ENCODE data around the gene ARL10. TPM values are rescaled to one million over a fixed set of nuclear protein-coding genes. Genes with fewer than 3 reads are reported as not detected.

The ARL10 gene
- polyA plus RNA-seq, 1 of the 3 experiments (the other 2 are of a cell fraction) = 4.6 TPM

DNA sequence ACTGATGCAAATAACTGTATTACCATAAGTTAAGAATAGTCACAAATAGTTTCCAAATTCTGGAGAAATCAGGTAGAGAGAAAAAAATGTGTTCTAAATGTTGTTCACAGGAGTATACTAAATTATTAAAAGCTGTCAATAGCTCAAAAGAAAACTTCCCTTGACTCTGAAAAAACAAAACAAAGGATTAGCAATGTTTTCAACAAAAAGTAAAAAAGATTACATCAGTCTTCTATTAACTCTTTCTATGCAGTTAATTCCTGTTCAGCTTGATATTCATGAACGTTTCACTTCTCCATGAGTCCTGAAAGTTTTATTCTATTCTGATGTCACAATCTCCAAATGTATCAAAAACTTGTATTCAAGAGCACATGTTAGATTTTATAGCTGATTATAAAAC lies 60.5 kb downstream of the ARL10 start:
- no peak overlapping the region for H2AFZ ChIP-seq (ENCODE audit: low read depth)
- POLR2A ChIA-PET = no interaction called here
- TF ChIP-seq RCOR1 (IDR thresholded peaks at IDR 0.05; ENCODE audit: low read length) (no peak), IRF3 (IDR thresholded peaks at IDR 0.05; ENCODE audit: low read depth, low read length) (no peak), NRF1 (IDR thresholded peaks at IDR 0.05; ENCODE audit: low read depth, low read length) (no peak), SIN3A (IDR thresholded peaks at IDR 0.05; ENCODE audit: borderline replicate concordance, low read depth, low read length) (no peak), ELF1 (IDR thresholded peaks at IDR 0.05) (no peak), FOXM1 (IDR thresholded peaks at IDR 0.05; ENCODE audit: low read depth) (no peak), TCF12 (IDR thresholded peaks at IDR 0.05) (no peak), POLR2AphosphoS5 (IDR thresholded peaks at IDR 0.05; ENCODE audit: low read depth, low read length) (no peak)
- H3K36me3 ChIP-seq (replicated peaks in 1 of 2; ENCODE audit: control insufficient read depth in 1 of 2, insufficient read depth in 2 of 2, low read length in 1 of 2) = no peaks in the 10 kb centered on the region
- no peak overlapping the region for H3K9ac ChIP-seq
- no peak overlapping the region for H3K27ac ChIP-seq (ENCODE audit: low read depth in 2 of 2, low read length in 1 of 2)
- DNase-seq = no peak
- H3K79me2 ChIP-seq (ENCODE audit: insufficient read depth) = no peaks in the 10 kb centered on the region
- no peak overlapping the region for H3K4me2 ChIP-seq
- no peaks in the 10 kb centered on the region; the same call in 1 of the 2 replicates for H3K27me3 ChIP-seq (ENCODE audit: insufficient read depth)
- no peaks in the 10 kb centered on the region for H3K9me2 ChIP-seq
- H3K9me3 ChIP-seq = no peaks in the 10 kb centered on the region
- no peak overlapping the region for H3K4me3 ChIP-seq (ENCODE audit: low read depth in 2 of 2, low read length in 1 of 2)
- WGBS (ENCODE audit: low lambda C conversion rate) = 61% methylated on average over 1 of the region's 1 CpG
- no peaks in the 10 kb centered on the region for H3K4me1 ChIP-seq (ENCODE audit: control insufficient read depth in 1 of 2, insufficient read depth in 2 of 2, low read depth in 1 of 2, low read length in 1 of 2)
- no peaks in the 10 kb centered on the region for H4K20me1 ChIP-seq (ENCODE audit: insufficient read depth)
- no peaks in the 10 kb centered on the region for H3F3A ChIP-seq (replicated peaks; ENCODE audit: insufficient read depth)
- CTCF ChIA-PET = interaction anchor here (0.7 to 1.2 kb wide), 2 partner anchors 22 to 153 kb away, joined by 3 read pairs; partner anchors contain the start of gene FAF2

- H3K9me3 ChIP-seq = no peaks in the 10 kb centered on the region
- no peak overlapping the region for H3K9ac ChIP-seq
- H3K79me2 ChIP-seq (ENCODE audit: insufficient read depth) = no peaks in the 10 kb centered on the region
- H3K4me3 ChIP-seq (ENCODE audit: low read depth in 2 of 2, low read length in 1 of 2) = no peak overlapping the region
- no peaks in the 10 kb centered on the region for H3K36me3 ChIP-seq (replicated peaks in 1 of 2; ENCODE audit: control insufficient read depth in 1 of 2, insufficient read depth in 2 of 2, low read length in 1 of 2)
- DNase-seq = no peak
- no peaks in the 10 kb centered on the region; the same call in 1 of the 2 replicates for H3K27me3 ChIP-seq (ENCODE audit: insufficient read depth)
- POLR2A ChIA-PET = interaction anchor here (0.7 kb wide), 1 partner anchor 1906 kb away, joined by 4 read pairs; no protein-coding TSS in a partner anchor
- H3K27ac ChIP-seq (ENCODE audit: low read depth in 2 of 2, low read length in 1 of 2) = no peak overlapping the region
- H3K9me2 ChIP-seq = no peaks in the 10 kb centered on the region
- CTCF ChIA-PET = interaction anchor here (1.2 kb wide), 1 partner anchor 152 kb away, joined by 3 read pairs; no protein-coding TSS in a partner anchor
- H3F3A ChIP-seq (replicated peaks; ENCODE audit: insufficient read depth) = no peaks in the 10 kb centered on the region
- no peak overlapping the region for H3K4me2 ChIP-seq
- no peak overlapping the region for H2AFZ ChIP-seq (ENCODE audit: low read depth)
- H4K20me1 ChIP-seq (ENCODE audit: insufficient read depth) = no peaks in the 10 kb centered on the region
- WGBS (ENCODE audit: low lambda C conversion rate) = 64% methylated on average over 1 of the region's 1 CpG
- no peaks in the 10 kb centered on the region for H3K4me1 ChIP-seq (ENCODE audit: control insufficient read depth in 1 of 2, insufficient read depth in 2 of 2, low read depth in 1 of 2, low read length in 1 of 2)
- TF ChIP-seq EP300 (IDR thresholded peaks at IDR 0.05; ENCODE audit: borderline replicate concordance in 1 of 2, low read depth in 1 of 2, low read length in 1 of 2) = no peak
- TF ChIP-seq, protein P1, sequence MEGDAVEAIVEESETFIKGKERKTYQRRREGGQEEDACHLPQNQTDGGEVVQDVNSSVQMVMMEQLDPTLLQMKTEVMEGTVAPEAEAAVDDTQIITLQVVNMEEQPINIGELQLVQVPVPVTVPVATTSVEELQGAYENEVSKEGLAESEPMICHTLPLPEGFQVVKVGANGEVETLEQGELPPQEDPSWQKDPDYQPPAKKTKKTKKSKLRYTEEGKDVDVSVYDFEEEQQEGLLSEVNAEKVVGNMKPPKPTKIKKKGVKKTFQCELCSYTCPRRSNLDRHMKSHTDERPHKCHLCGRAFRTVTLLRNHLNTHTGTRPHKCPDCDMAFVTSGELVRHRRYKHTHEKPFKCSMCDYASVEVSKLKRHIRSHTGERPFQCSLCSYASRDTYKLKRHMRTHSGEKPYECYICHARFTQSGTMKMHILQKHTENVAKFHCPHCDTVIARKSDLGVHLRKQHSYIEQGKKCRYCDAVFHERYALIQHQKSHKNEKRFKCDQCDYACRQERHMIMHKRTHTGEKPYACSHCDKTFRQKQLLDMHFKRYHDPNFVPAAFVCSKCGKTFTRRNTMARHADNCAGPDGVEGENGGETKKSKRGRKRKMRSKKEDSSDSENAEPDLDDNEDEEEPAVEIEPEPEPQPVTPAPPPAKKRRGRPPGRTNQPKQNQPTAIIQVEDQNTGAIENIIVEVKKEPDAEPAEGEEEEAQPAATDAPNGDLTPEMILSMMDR (IDR thresholded peaks at IDR 0.05) = no peak
- no peak for TF ChIP-seq TEAD4 (IDR thresholded peaks at IDR 0.05; ENCODE audit: borderline replicate concordance, insufficient read depth)
- TF ChIP-seq, protein P2, sequence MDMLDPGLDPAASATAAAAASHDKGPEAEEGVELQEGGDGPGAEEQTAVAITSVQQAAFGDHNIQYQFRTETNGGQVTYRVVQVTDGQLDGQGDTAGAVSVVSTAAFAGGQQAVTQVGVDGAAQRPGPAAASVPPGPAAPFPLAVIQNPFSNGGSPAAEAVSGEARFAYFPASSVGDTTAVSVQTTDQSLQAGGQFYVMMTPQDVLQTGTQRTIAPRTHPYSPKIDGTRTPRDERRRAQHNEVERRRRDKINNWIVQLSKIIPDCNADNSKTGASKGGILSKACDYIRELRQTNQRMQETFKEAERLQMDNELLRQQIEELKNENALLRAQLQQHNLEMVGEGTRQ (IDR thresholded peaks at IDR 0.05; ENCODE audit: borderline replicate concordance, low read depth, low read length) = no peak
- TF ChIP-seq SIN3A (IDR thresholded peaks at IDR 0.05; ENCODE audit: borderline replicate concordance, low read depth, low read length) = no peak
- TF ChIP-seq MAX (IDR thresholded peaks at IDR 0.05; ENCODE audit: low read depth) = no peak
- no peak for TF ChIP-seq EZH2phosphoT487 (IDR thresholded peaks at IDR 0.05; ENCODE audit: borderline replicate concordance, low read depth)
- no peak for TF ChIP-seq RAD21 (IDR thresholded peaks at IDR 0.05; ENCODE audit: low read length)
- no peak for TF ChIP-seq ELF1 (IDR thresholded peaks at IDR 0.05)
- no peak for TF ChIP-seq TAF1 (IDR thresholded peaks at IDR 0.05; ENCODE audit: borderline replicate concordance, low read depth, low read length)
- no peak for TF ChIP-seq GATA2 (CRISPR knock-in tag; IDR thresholded peaks at IDR 0.05)
- TF ChIP-seq FOXJ3 (CRISPR knock-in tag; IDR thresholded peaks at IDR 0.05) = no peak
- TF ChIP-seq CHD2 (IDR thresholded peaks at IDR 0.05; ENCODE audit: low read length, partially characterized antibody) = no peak
- TF ChIP-seq, protein P3, sequence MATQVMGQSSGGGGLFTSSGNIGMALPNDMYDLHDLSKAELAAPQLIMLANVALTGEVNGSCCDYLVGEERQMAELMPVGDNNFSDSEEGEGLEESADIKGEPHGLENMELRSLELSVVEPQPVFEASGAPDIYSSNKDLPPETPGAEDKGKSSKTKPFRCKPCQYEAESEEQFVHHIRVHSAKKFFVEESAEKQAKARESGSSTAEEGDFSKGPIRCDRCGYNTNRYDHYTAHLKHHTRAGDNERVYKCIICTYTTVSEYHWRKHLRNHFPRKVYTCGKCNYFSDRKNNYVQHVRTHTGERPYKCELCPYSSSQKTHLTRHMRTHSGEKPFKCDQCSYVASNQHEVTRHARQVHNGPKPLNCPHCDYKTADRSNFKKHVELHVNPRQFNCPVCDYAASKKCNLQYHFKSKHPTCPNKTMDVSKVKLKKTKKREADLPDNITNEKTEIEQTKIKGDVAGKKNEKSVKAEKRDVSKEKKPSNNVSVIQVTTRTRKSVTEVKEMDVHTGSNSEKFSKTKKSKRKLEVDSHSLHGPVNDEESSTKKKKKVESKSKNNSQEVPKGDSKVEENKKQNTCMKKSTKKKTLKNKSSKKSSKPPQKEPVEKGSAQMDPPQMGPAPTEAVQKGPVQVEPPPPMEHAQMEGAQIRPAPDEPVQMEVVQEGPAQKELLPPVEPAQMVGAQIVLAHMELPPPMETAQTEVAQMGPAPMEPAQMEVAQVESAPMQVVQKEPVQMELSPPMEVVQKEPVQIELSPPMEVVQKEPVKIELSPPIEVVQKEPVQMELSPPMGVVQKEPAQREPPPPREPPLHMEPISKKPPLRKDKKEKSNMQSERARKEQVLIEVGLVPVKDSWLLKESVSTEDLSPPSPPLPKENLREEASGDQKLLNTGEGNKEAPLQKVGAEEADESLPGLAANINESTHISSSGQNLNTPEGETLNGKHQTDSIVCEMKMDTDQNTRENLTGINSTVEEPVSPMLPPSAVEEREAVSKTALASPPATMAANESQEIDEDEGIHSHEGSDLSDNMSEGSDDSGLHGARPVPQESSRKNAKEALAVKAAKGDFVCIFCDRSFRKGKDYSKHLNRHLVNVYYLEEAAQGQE (IDR thresholded peaks at IDR 0.05; ENCODE audit: low read depth, low read length) = no peak
Measured at GRCh38 chr5:176426876-176427275, 61.6 kb downstream of the ARL10 start.

Data from SK-N-SH (cell line).